Activated T-helper 2 cell treated with anti-CD3 and anti-CD28 coated beads, Interferon-gamma antibody, Interleukin-2, Interleukin-4, amounts not matched to agents 10 μg/mL and 5 μg/mL and 100 μg/mL, durations not matched to agents 14 hours and 24 hours and 36 hours (primary cell): ENCODE results near the gene ARHGAP45. TPM values are rescaled to one million over a fixed set of nuclear protein-coding genes. Genes with fewer than 3 reads are reported as not detected.
A peak's percentile ranks its signal among the peaks of the same experiment; 100 is the strongest.
"Not testable (repeated sequence)": the region's sequence is repeated elsewhere in the genome, so short reads cannot be mapped to it uniquely, and the experiment has no call there.

ENCODE experiments used
- DNase-seq: peaks from one replicate; pipeline ENCODE4 v3.0.0; 2021; ENCODE audit warnings: low spot score
- H3K27ac Mint-ChIP-seq: one replicate; pipeline ENCODE4 v1.8.0; 2021; ENCODE audit warnings: mixed read lengths
- H3K27me3 Mint-ChIP-seq: one replicate; pipeline ENCODE4 v1.8.0; 2021; ENCODE audit warnings: low read depth, mixed read lengths
- H3K36me3 Mint-ChIP-seq: one replicate; pipeline ENCODE4 v1.8.0; 2021; ENCODE audit warnings: low read depth, mixed read lengths
- H3K4me1 Mint-ChIP-seq: one replicate; pipeline ENCODE4 v1.8.0; 2021; ENCODE audit warnings: low read depth, mixed read lengths
- H3K4me3 Mint-ChIP-seq: one replicate; pipeline ENCODE4 v1.8.0; 2021; ENCODE audit warnings: low read depth, mild to moderate bottlenecking, moderate library complexity, mixed read lengths
- H3K9me3 Mint-ChIP-seq: one replicate; pipeline ENCODE4 v1.8.0; 2021; ENCODE audit warnings: mixed read lengths
- intact Hi-C: fragments of 100-400 bp; cut with micrococcal nuclease; formaldehyde crosslinking; loops from one replicate; pipeline ENCODE4 v1.15.1; 2023
- total RNA-seq: library from RNA; stranded (reverse); gene quantifications from 2 replicates; pipeline ENCODE4 v1.2.3, GENCODE V29; 2022

Gene ARHGAP45
- total RNA-seq, 1 donor from 2014 or later = 158 TPM

GRCh38 chr19:1111641-1112267 is 44.8 kb downstream of the ARHGAP45 start:
- intact Hi-C loops = no loop called here
- H3K27ac Mint-ChIP-seq = no peak overlapping the region
- no peak for DNase-seq
- no peaks in the 10 kb centered on the region for H3K9me3 Mint-ChIP-seq
- no peak overlapping the region for H3K4me3 Mint-ChIP-seq
- no peaks in the 10 kb centered on the region for H3K27me3 Mint-ChIP-seq
- peaks cover 10% of the 10 kb centered on the region for H3K36me3 Mint-ChIP-seq
- H3K4me1 Mint-ChIP-seq = peaks cover 1% of the 10 kb centered on the region

- Mint-ChIP-seq H3K27me3 (no peaks in the 10 kb centered on the region), H3K36me3 (peaks cover 7% of the 10 kb centered on the region), H3K4me3 (no peak overlapping the region), H3K9me3 (no peaks in the 10 kb centered on the region), H3K27ac (no peak overlapping the region), H3K4me1 (no peaks in the 10 kb centered on the region)
- no peak for DNase-seq
- intact Hi-C loops = no loop called here
Measured at GRCh38 chr19:1112268-1113029, 45.5 kb downstream of the ARHGAP45 start.

GRCh38 chr19:1113030-1113985 is 46.3 kb downstream of the ARHGAP45 start:
- no peak overlapping the region for H3K4me3 Mint-ChIP-seq
- peak; percentile 75 for DNase-seq
- H3K27ac Mint-ChIP-seq = no peak overlapping the region
- H3K36me3 Mint-ChIP-seq = peaks cover 15% of the 10 kb centered on the region
- intact Hi-C loops = no loop called here
- no peaks in the 10 kb centered on the region for H3K4me1 Mint-ChIP-seq
- H3K27me3 Mint-ChIP-seq = no peaks in the 10 kb centered on the region
- no peaks in the 10 kb centered on the region for H3K9me3 Mint-ChIP-seq

- no peaks in the 10 kb centered on the region for H3K9me3 Mint-ChIP-seq
- H3K27ac Mint-ChIP-seq = no peak overlapping the region
- peaks cover 21% of the 10 kb centered on the region for H3K36me3 Mint-ChIP-seq
- intact Hi-C loops = no loop called here
- H3K27me3 Mint-ChIP-seq = no peaks in the 10 kb centered on the region
- no peaks in the 10 kb centered on the region for H3K4me1 Mint-ChIP-seq
- DNase-seq = no peak
- no peak overlapping the region for H3K4me3 Mint-ChIP-seq
Measured at GRCh38 chr19:1113986-1114483, 47.1 kb downstream of the ARHGAP45 start.

GRCh38 chr19:1114728-1115127 is 47.8 kb downstream of the ARHGAP45 start:
- H3K36me3 Mint-ChIP-seq = peaks cover 21% of the 10 kb centered on the region
- H3K9me3 Mint-ChIP-seq, DNase-seq, H3K27me3 Mint-ChIP-seq, intact Hi-C loops, H3K4me1 Mint-ChIP-seq, H3K4me3 Mint-ChIP-seq, H3K27ac Mint-ChIP-seq: not testable (repeated sequence)

GRCh38 chr19:1115646-1116420 is 48.9 kb downstream of the ARHGAP45 start:
- Mint-ChIP-seq H3K27ac (no peak overlapping the region), H3K36me3 (peaks cover 22% of the 10 kb centered on the region), H3K27me3 (no peaks in the 10 kb centered on the region), H3K9me3 (no peaks in the 10 kb centered on the region), H3K4me1 (no peaks in the 10 kb centered on the region), H3K4me3 (no peak overlapping the region)
- DNase-seq = no peak
- intact Hi-C loops = no loop called here

- Mint-ChIP-seq H3K27me3 (no peaks in the 10 kb centered on the region), H3K4me1 (no peaks in the 10 kb centered on the region)
Measured at GRCh38 chr19:1116726-1117581, 50.0 kb downstream of the ARHGAP45 start.

GRCh38 chr19:1117654-1118053 is 50.7 kb downstream of the ARHGAP45 start:
- Mint-ChIP-seq H3K27ac (no peak overlapping the region), H3K4me1 (no peaks in the 10 kb centered on the region), H3K36me3 (peaks cover 32% of the 10 kb centered on the region), H3K9me3 (no peaks in the 10 kb centered on the region), H3K27me3 (no peaks in the 10 kb centered on the region), H3K4me3 (no peak overlapping the region)
- intact Hi-C loops = no loop called here
- no peak for DNase-seq

More at GRCh38 chr19:1116726-1117581, 50.0 kb downstream of the ARHGAP45 start:
- no peak for DNase-seq
- intact Hi-C loops = no loop called here
- Mint-ChIP-seq H3K9me3 (no peaks in the 10 kb centered on the region), H3K4me3 (no peak overlapping the region), H3K36me3 (peaks cover 30% of the 10 kb centered on the region), H3K27ac (no peak overlapping the region)

- Mint-ChIP-seq H3K4me1 (no peaks in the 10 kb centered on the region), H3K4me3 (no peak overlapping the region), H3K27ac (no peak overlapping the region), H3K9me3 (no peaks in the 10 kb centered on the region), H3K27me3 (no peaks in the 10 kb centered on the region), H3K36me3 (peaks cover 41% of the 10 kb centered on the region)
- intact Hi-C loops = no loop called here
- DNase-seq = no peak
Measured at GRCh38 chr19:1118999-1119398, 52.0 kb downstream of the ARHGAP45 start.

GRCh38 chr19:1119475-1120217 is 52.7 kb downstream of the ARHGAP45 start:
- Mint-ChIP-seq H3K9me3 (no peaks in the 10 kb centered on the region), H3K4me1 (no peaks in the 10 kb centered on the region), H3K27ac (no peak overlapping the region), H3K27me3 (no peaks in the 10 kb centered on the region), H3K36me3 (peaks cover 45% of the 10 kb centered on the region), H3K4me3 (no peak overlapping the region)
- intact Hi-C loops = no loop called here
- no peak for DNase-seq

GRCh38 chr19:1121395-1121794 is 54.4 kb downstream of the ARHGAP45 start:
- no peaks in the 10 kb centered on the region for H3K27me3 Mint-ChIP-seq
- intact Hi-C loops = no loop called here
- DNase-seq = no peak
- H3K36me3 Mint-ChIP-seq = peaks cover 56% of the 10 kb centered on the region
- H3K27ac Mint-ChIP-seq = no peak overlapping the region
- no peaks in the 10 kb centered on the region for H3K9me3 Mint-ChIP-seq
- H3K4me1 Mint-ChIP-seq = no peaks in the 10 kb centered on the region
- no peak overlapping the region for H3K4me3 Mint-ChIP-seq
